Heart right ventricle (tissue), 16 donors: ENCODE results near the gene NRXN2. TPM values are rescaled to one million over a fixed set of nuclear protein-coding genes. Genes with fewer than 3 reads are reported as not detected.

Experiments
- ATAC-seq, 8 donors: fragments of 200-7000 bp; cut with Tn5 transposase; one replicate each; pipeline ENCODE4 v1.9.1; 2020; ENCODE audit warnings: mild to moderate bottlenecking in 8 of 8, moderate library complexity in 8 of 8, moderate number of reproducible peaks in 1 of 8
- DNase-seq, 2 donors: peaks; one replicate each; pipeline ENCODE4 v3.0.0-alpha.2; 2020
- H3K27ac ChIP-seq, 10 donors: fragments of 200-600 bp; sonication (generic) in 2 of 10; one replicate each; pipeline versions ENCODE4 v1.5.0 to v1.8.0; 2020 to 2022; ENCODE audit warnings: mild to moderate bottlenecking in 3 of 10
- H3K27me3 ChIP-seq, 7 donors: fragments of 200-600 bp; one replicate each; pipeline ENCODE4 v1.8.0; 2021 to 2022; ENCODE audit warnings: mild to moderate bottlenecking in 2 of 7
- H3K36me3 ChIP-seq, 9 donors: fragments of 200-600 bp; sonication (generic) in 1 of 9; one replicate each; pipeline versions ENCODE4 v1.5.0 to v1.8.0; 2020 to 2022; ENCODE audit warnings: mild to moderate bottlenecking in 2 of 9
- H3K4me1 ChIP-seq, 9 donors: fragments of 200-600 bp; sonication (generic) in 1 of 9; one replicate each; pipeline versions ENCODE4 v1.5.0 to v1.8.0; 2020 to 2022; ENCODE audit warnings: mild to moderate bottlenecking in 4 of 9
- H3K4me3 ChIP-seq, 10 donors: fragments of 200-600 bp; sonication (generic) in 2 of 10; one replicate each; pipeline versions ENCODE4 v1.5.0 to v1.8.0; 2020 to 2022; ENCODE audit warnings: mild to moderate bottlenecking in 7 of 10, moderate library complexity in 2 of 10
- H3K9me3 ChIP-seq, 11 donors: fragments of 200-600 bp in 10 of 11; sonication (generic) in 2 of 11; one replicate each; pipeline versions ENCODE4 v1.5.0 to v1.8.0; 2013 to 2022; ENCODE audit warnings: mild to moderate bottlenecking in 2 of 11, control low read depth in 1 of 11, moderate library complexity in 1 of 11
- WGBS, 2 donors: extraction: QIAGEN DNeasy Blood & Tissue Kit; methylation state at CpG; one replicate each; pipeline ENCODE4 v1.1.7; 2013; ENCODE audit warnings: inconsistent platforms in 1 of 2; 5-methylcytosine and 5-hydroxymethylcytosine counted together
- intact Hi-C, 10 donors: fragments of 100-400 bp; cut with DNase I; formaldehyde crosslinking; loops; one replicate each; pipeline versions ENCODE4 v1.11.1 to v1.14.2; 2022
- polyA plus RNA-seq, 2 donors: library from polyadenylated mRNA; stranded (reverse); fragments of 200-250 nt; gene quantifications; one replicate each; pipeline ENCODE4 v1.2.3, GENCODE V29; 2013
- total RNA-seq, 10 donors: library from RNA; stranded (reverse); fragmentation: NEBNext Ultra II Directional in 3 of 10; extraction: Animal tissue kit (Norgen Biotek cat#: 25700) in 3 of 10; gene quantifications; one replicate each; pipeline versions ENCODE4 v1.2.1 to v1.2.4, GENCODE V29; 2021 to 2023
- TF ChIP-seq, protein P1 (sequence below), 9 donors: fragments of 200-600 bp; sonication (generic) in 2 of 9; IDR thresholded peaks; one replicate each; pipeline versions ENCODE4 v1.5.0 to v1.8.0; 2021 to 2022; ENCODE audit warnings: antibody characterized with exemption in 9 of 9, mild to moderate bottlenecking in 5 of 9, moderate library complexity in 1 of 9
- donor health status: Arrhythmogenic right ventricular cardiomyopathy.
- donor health status: ischemic (EF 13 %, LVEDD 7.1; RV severe dilation, severe dysfunction).
- donor health status: healthy with polysubstance abuse.
- donor health status: DM: no; HTN: yes; CAD: no.
- donor health status: DM: no; HTN: no; CAD: no.
- donor health status: ischemic (EF 25% LVEDD 6.9; RV normal size, moderate dysfunction).
- donor health status: ischemic (EF 25% LVEDD 5.7; RV mildly dilated, moderate dysfunction).
- donor health status: healthy.
- donor health status: DM: yes; HTN: yes; CAD: no.
- donor health status: Ischemic cardiomyopathy.
- donor health status: ischemic (EF 35%, LVEDD 5.7; RV mildly dilated, moderate dysfunction).
- donor health status: nonischemic (EF 11% LVEDD 7.7; RV severe dilation, severe dysfunction).
- donor health status: DM: yes; HTN: yes; CAD: no.
- donor health status: PGD.
- donor health status: ischemic (EF 29% LVEDD 5.4; RV normal size, mild dysfunction).
- donor health status: nonischemic (EF 23%, LVEDD 6.1; RV moderate dilation, normal function).

Gene NRXN2
- total and polyA plus RNA-seq, 12 donors, result 0.45 to 5.5 (median 1.4) TPM

DNA sequence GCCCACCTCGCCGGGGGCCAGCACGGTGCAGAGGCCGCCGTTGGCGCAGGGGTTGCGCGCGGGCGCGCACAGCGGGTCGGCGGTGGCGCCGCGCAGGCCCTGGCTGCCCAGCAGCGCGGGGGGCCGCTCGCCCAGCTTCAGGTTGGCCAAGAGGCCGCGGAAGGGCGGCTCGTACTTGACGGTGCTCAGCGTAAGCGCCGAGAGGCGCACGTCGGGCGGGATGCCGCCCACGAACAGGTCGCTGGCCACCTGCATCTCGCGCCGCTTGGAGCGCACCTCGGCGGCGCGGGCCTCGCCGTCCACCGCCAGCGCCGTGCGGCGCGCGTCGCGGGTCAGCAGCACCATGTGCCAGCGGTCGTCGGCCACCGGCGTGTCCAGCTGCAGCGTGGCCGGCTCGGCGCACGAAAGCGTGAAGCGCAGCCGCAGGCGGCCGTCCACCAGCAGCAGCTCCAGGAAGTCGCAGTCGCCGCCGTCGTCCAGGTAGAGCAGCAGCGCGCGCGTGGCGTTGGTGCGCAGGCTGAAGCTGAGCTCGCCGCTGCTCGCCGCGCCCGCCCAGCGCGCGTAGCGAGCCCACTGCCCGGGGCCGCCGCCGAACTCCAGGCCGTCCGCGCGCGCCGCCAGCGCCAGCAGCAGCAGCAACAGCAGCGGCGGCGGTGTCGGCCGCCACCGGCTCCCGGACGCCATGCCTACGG lies 9.8 kb downstream of the NRXN2 start:
- Histone ChIP-seq H3K27ac (no peak overlapping the region), H3K27me3 (peaks cover 32 to 100% (median 98%) of the 10 kb centered on the region in 7 donors), H3K36me3 (no peaks in the 10 kb centered on the region), H3K4me3 (no peak overlapping the region), H3K4me1 (peaks cover 0 to 8% (median 0%) of the 10 kb centered on the region in 9 donors), H3K9me3 (no peaks in the 10 kb centered on the region)
- ATAC-seq (peak in 2 of 8 donors; percentile 26 to 57), DNase-seq (peak in 1 of 2 donors; percentile 45)
- TF ChIP-seq, protein P1, sequence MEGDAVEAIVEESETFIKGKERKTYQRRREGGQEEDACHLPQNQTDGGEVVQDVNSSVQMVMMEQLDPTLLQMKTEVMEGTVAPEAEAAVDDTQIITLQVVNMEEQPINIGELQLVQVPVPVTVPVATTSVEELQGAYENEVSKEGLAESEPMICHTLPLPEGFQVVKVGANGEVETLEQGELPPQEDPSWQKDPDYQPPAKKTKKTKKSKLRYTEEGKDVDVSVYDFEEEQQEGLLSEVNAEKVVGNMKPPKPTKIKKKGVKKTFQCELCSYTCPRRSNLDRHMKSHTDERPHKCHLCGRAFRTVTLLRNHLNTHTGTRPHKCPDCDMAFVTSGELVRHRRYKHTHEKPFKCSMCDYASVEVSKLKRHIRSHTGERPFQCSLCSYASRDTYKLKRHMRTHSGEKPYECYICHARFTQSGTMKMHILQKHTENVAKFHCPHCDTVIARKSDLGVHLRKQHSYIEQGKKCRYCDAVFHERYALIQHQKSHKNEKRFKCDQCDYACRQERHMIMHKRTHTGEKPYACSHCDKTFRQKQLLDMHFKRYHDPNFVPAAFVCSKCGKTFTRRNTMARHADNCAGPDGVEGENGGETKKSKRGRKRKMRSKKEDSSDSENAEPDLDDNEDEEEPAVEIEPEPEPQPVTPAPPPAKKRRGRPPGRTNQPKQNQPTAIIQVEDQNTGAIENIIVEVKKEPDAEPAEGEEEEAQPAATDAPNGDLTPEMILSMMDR (IDR thresholded peaks at IDR 0.05), result no peak
- 1 to 2% methylated on average over 94 to 111 of the region's 111 CpGs for WGBS, 2 donors
- intact Hi-C loops, result no loop called here

DNA sequence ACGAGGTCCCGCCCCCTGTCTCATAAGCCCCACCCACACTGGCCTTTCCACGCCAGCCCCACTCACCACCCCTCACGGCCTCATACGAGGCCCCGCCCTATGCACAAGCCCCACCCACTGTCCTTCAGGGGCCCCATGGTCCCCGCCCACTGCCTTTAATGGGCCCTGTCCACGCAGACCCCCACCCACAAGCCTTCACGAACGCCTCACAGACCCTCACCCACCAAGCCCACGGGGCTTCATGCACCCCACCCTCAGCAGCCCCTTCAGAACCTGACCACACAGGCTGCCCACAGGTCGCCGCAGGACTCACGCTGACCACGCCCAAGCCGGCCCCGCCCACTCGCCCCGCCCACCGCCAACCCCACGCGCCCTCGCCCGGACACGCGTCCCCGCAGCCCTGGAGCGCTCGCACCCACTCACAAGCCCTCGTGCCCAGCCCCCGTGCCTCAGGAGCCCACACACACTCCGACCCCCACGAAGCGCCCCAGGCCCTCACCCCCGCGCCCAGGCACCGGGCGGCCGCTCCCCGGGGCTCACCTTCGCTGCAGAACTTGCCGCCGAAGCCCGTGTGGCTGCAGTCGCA lies 10.5 kb downstream of the NRXN2 start:
- intact Hi-C loops, result no loop called here
- Histone ChIP-seq H3K4me3 (no peak overlapping the region), H3K27me3 (peaks cover 30 to 100% (median 98%) of the 10 kb centered on the region in 7 donors), H3K4me1 (peaks cover 0 to 8% (median 0%) of the 10 kb centered on the region in 9 donors), H3K27ac (no peak overlapping the region), H3K36me3 (no peaks in the 10 kb centered on the region), H3K9me3 (no peaks in the 10 kb centered on the region)
- no peak for DNase-seq
- TF ChIP-seq, protein P1 (IDR thresholded peaks at IDR 0.05), result no peak
- WGBS, 2 donors, result 10 to 13% methylated on average over 26 to 45 of the region's 45 CpGs
- ATAC-seq, result peak in 1 of 8 donors; percentile 37

DNA sequence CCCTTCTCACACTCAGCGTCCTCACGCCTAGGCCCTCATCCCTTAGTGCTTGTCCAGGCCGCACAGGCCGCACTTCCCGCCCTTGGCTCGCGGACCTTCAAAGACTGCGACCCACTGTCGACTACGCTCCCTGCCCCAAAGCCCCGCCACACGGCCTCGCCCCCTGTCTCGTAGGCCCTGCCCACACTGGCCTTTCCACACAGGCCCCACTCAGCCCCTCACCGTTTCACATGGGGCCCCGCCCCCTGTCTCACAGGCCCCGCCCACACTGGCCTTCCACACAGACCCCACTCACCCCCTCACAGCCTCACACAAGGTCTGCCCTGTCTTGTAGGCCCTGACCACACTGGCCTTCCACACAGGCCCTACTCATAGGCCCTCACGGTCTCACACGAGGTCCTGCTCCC lies 11.0 kb downstream of the NRXN2 start:
- Histone ChIP-seq H3K27me3 (peaks cover 26 to 100% (median 98%) of the 10 kb centered on the region in 7 donors), H3K27ac (no peak overlapping the region), H3K4me3 (no peak overlapping the region), H3K36me3 (no peaks in the 10 kb centered on the region), H3K4me1 (peaks cover 0 to 8% (median 0%) of the 10 kb centered on the region in 9 donors), H3K9me3 (no peaks in the 10 kb centered on the region)
- peak in 3 of 8 donors; percentile 23 to 32 (median 29) for ATAC-seq
- 46 to 50% methylated on average over 19 of the region's 19 CpGs for WGBS, 2 donors
- no peak for DNase-seq
- intact Hi-C loops, result no loop called here
- TF ChIP-seq, protein P1 (IDR thresholded peaks at IDR 0.05), result no peak

DNA sequence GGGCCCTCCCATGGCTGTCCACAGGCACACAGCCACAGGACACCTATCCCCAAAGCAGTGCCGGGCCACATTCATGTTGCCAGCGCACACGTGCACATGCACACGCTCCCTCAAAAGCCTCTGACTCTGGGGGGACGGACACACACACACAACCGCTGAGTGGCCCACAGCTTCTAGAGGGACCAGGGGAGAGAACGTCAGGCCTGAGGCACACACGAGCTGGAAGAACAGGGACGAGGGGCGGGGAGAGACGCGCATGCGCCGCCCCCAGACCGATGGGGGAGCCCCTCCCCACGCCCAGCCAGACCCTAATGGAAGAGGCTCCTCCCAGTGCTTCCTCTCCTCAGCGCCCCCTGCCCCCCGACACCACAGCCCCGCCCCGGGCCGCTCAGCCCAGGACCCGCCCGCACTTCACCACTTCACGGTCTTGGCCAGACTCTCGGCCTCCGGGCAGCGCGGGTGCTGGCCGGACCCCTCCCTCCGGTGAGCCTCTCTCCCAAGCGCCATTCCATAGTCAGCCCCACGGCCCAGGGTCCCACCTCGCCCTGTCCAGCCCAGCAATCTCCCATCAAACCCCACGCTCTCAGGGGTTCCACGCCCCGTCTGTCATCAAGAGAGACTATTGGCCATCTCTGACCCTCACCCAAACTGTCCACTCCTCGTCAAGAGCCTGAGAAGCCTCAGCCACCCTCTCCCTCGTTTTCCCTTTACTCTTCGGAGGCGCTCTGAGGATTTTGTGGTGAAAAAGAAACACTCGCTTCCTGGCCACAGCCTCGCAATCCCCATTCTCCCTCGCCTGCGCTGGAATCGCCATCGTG lies 11.7 kb downstream of the NRXN2 start:
- intact Hi-C loops, result no loop called here
- peaks cover 26 to 100% (median 98%) of the 10 kb centered on the region in 7 donors for H3K27me3 ChIP-seq
- DNase-seq (no peak), ATAC-seq (peak in 1 of 8 donors; percentile 34)
- WGBS, 2 donors, result 15 to 18% methylated on average over 46 of the region's 46 CpGs
- no peak overlapping the region for H3K4me3 ChIP-seq
- no peaks in the 10 kb centered on the region for H3K36me3 ChIP-seq
- H3K9me3 ChIP-seq, result no peaks in the 10 kb centered on the region
- no peak overlapping the region for H3K27ac ChIP-seq
- TF ChIP-seq, protein P1 (IDR thresholded peaks at IDR 0.05), result no peak
- peaks cover 0 to 8% (median 0%) of the 10 kb centered on the region in 9 donors for H3K4me1 ChIP-seq
